ENCODE results near the gene GUCY1A2.

The GUCY1A2 gene

DNA sequence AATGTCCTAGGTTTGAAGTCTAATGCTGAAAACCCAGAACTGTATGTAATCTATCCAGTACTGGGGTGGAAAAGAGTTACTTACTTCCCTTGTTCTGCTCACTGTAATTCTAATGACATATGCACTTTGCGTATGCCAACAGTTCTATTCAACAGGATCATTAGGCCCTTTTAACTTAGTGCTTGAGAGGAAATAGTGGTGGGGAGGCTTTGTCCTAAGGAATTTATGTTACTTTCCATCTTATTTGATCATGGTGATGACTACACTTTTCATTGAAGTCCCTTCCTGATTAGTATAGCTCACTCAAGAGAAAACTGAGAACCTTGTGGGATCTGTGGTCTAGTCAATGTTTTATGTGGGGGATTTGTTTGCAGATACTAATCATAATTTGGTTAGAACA lies 348.2 kb downstream of the GUCY1A2 start:
- no peak for DNase-seq

DNA sequence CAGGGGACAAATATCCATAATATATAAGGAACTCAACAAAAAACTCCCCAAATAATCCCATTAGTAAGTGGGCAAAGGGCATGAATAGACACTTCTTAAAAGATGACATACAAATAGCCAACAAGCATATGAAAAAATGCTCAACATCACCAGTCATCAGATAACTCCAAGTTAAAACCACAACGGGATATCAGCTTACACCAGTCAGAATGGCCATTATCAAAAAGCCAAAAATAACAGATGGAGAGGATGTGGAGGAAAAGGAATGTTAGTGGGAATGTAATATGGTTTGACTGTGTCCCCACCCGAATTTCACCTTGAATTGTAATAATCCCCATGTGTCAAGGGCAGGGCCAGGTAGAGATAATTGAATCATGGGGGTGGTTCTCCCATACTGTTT lies 350.1 kb downstream of the GUCY1A2 start:
- DNase-seq, result no peak

DNA sequence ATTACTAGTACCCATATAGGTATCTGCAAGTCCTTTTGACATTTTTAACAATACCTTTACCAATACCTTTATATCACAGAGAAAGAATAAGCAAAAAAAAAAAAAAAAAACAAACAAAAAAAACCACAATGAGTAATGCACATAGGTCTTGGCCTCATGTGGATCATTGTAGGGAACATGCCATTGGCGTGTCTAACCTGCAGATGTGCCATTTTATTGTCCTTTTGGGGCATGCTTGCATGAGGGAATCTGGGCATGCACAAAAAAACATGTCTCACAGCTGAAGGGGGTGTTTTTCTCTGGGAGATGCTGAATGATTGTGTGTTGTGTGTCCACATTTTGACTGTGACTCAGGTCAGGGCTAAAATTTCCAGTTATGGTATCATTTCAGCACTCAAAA lies 361.6 kb downstream of the GUCY1A2 start:
- DNase-seq, result no peak

DNA sequence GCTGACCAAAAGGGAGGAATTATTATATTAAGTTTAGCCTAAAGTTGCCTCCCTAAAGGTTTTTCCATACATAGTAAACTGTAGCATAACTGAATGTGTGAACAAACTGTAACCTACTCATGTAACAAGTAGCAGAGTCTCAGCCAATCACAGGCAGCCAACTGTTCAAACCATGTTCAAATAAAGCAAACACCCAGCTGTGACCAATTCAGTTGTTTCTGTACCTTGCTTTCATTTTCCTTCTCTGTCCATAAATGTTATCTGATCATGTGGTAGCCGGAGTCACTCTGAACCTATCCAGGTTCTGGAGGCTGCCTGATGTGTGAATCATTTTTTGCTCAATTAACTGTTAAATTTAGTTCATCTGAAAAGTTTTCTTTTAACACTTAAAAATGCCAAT lies 373.5 kb downstream of the GUCY1A2 start:
- DNase-seq, result no peak

DNA sequence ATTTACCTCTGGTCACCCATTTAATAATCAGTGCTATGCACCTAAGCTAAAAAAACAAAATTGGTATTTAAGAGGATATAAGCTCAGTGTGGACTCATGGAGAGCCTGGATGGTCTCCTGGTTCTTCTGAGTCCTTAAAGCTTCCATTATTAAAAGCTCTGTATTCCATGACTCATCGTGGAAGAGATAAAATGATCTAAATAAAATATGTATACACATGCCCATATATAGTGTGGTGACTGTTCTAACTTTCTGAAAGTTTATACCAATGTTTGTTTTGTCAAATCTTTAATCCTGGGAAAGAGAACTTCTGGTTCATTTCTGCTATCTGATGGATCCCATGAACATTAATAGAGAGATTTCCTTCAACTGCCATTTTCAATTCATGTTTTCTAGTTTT lies 375.9 kb downstream of the GUCY1A2 start:
- no peak for DNase-seq

DNA sequence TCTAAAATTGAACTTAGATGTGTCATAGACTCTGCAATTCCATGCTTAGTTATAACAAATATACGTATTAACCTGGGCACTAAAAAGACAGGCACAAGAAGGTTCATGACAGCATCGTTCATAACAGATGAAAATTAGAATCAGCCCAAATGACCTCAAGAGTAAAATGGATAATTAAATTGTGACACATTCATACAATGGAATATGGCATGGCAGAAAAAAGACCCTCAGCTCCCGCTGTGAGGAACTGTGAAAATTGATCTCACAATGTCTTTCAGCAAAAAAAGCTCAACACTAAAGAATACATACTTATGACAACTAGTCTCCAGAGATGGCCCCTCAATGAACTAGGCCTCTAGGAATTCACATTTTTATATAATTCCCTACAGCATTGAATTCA lies 386.0 kb downstream of the GUCY1A2 start:
- no peak for DNase-seq

DNA sequence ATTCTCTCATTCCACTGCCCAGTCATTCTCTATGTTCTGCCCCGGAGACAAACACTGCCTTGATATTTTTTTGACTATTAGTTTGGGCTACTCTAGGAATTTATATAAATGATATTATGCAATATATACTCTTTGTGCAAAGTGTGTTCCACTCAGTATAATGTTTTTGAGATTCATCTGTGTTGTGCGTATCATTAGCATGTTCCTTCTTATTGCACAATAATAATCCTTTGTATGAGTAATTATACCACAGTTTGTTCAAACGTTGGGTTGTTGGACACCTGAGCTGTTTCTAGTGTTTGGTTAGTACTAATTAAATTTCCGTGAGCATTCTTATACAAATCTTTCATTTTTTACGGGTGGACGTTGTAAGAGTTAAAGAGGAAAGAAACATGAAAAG lies 390.6 kb downstream of the GUCY1A2 start:
- no peak for DNase-seq

DNA sequence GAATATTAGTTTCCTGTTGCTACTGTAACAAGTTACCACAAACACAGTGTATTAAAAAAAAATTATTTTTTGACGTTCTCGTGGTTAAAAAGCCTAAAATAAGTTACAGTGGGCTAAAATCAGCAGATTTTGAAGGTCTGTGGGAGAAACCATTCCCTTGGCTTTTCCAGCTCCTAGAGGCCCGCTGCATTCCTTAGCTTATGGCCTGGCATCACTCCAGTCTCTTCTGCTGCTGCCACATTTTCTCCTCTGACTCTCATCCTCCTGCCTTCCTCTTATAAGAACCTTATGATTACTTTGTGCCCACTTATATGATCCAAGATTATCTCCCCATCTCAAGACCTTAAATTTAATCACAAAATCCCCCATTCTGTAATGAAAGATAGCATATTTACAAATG lies 392.7 kb downstream of the GUCY1A2 start:
- DNase-seq, result no peak

DNA sequence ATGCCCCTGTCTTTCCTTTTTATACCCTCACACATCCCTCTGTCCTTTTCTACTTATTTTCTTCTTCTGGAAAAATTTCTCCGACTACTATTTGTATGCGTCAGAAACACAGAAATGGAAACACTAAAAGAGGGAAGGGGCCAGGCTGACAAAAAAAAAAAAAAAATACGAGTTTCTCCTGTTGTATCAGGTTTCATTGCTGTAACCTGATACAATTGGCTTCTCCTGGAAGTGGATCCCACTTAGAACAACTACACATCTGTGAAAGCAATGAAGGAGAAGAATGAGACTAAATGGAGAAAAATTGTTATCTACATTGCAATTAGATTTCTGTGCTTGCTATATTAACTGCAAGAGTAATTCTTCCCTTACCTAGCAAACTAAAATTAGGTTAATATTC lies 393.9 kb downstream of the GUCY1A2 start:
- DNase-seq, result no peak
